Osteoblast (primary cell): Measurements from ENCODE around the gene RBM33. TPM values are rescaled to one million over a fixed set of nuclear protein-coding genes. Genes with fewer than 3 reads are reported as not detected.

ENCODE experiments used
- DNase-seq: peaks from one replicate; pipeline ENCODE4 v3.0.0; 2011; ENCODE audit warnings: low spot score, mixed read lengths; ENCODE audit not compliant: insufficient read length; ENCODE audit errors: missing footprints
- H2AFZ ChIP-seq: 2 replicates; pipeline ENCODE4 v1.6.0; 2011; ENCODE audit warnings: mild to moderate bottlenecking, low read length
- H3K27ac ChIP-seq: 2 replicates; pipeline ENCODE4 v1.5.1; 2011; ENCODE audit warnings: mild to moderate bottlenecking, low read depth, low read length, moderate library complexity
- H3K27me3 ChIP-seq: 2 replicates; pipeline ENCODE4 v1.6.0; 2012; ENCODE audit warnings: mild to moderate bottlenecking, control low read depth, inconsistent platforms, low read length, moderate library complexity; ENCODE audit not compliant: insufficient read depth
- H3K36me3 ChIP-seq: 2 replicates; pipeline ENCODE4 v1.5.1; 2011; ENCODE audit warnings: mild to moderate bottlenecking, low read length, control low read depth, moderate library complexity; ENCODE audit not compliant: insufficient read depth
- H3K4me1 ChIP-seq: 2 replicates; pipeline ENCODE4 v1.5.1; 2011; ENCODE audit warnings: mild to moderate bottlenecking, low read length, control low read depth, moderate library complexity; ENCODE audit not compliant: insufficient read depth
- H3K4me2 ChIP-seq: 2 replicates; pipeline ENCODE4 v1.6.0; 2011; ENCODE audit warnings: mild to moderate bottlenecking, low read length; ENCODE audit not compliant: insufficient read depth
- H3K4me3 ChIP-seq: fragments of 200-600 bp; sonication (generic); 3 replicates; pipeline ENCODE4 v1.5.1; 2012; ENCODE audit warnings: mild to moderate bottlenecking, low read length, inconsistent platforms; ENCODE audit not compliant: insufficient read depth
- H3K79me2 ChIP-seq: 2 replicates; pipeline ENCODE4 v1.6.0; 2012; ENCODE audit warnings: mild to moderate bottlenecking, low read length, control low read depth, inconsistent platforms; ENCODE audit not compliant: insufficient read depth
- H3K9me3 ChIP-seq: 2 replicates; pipeline ENCODE4 v1.5.1; 2011; ENCODE audit warnings: low read depth, low read length, control low read depth
- H4K20me1 ChIP-seq: 2 replicates; pipeline ENCODE4 v1.6.0; 2012; ENCODE audit warnings: mild to moderate bottlenecking, low read length, control low read depth; ENCODE audit not compliant: insufficient read depth
- CTCF ChIP-seq: IDR thresholded peaks from 2 replicates; pipeline ENCODE4 v1.5.1; 2011; ENCODE audit warnings: mild to moderate bottlenecking, low read depth, low read length, moderate library complexity; ENCODE audit errors: extremely low read depth
- total RNA-seq: library from RNA; depleted of rRNA; stranded (reverse); fragments of >200 nt; gene quantifications from 2 replicates; pipeline ENCODE4 v1.2.3, GENCODE V29; 2012

Gene RBM33
- total RNA-seq, 1 donor: 27.5 TPM

GRCh38 chr7:155620497-155620896 lies 24.0 kb upstream of the RBM33 start:
- no peak overlapping the region for H3K27ac ChIP-seq
- H3K4me2 ChIP-seq: no peak overlapping the region
- H3K27me3 ChIP-seq: no peaks in the 10 kb centered on the region
- no peaks in the 10 kb centered on the region for H3K9me3 ChIP-seq
- H3K4me3 ChIP-seq: no peak overlapping the region
- no peak for TF ChIP-seq CTCF
- no peaks in the 10 kb centered on the region for H3K79me2 ChIP-seq
- H3K36me3 ChIP-seq: no peaks in the 10 kb centered on the region
- H4K20me1 ChIP-seq: no peaks in the 10 kb centered on the region
- H2AFZ ChIP-seq: no peak overlapping the region
- H3K4me1 ChIP-seq: no peaks in the 10 kb centered on the region
- no peak for DNase-seq

- no peak overlapping the region for H3K4me2 ChIP-seq
- H3K36me3 ChIP-seq: no peaks in the 10 kb centered on the region
- no peaks in the 10 kb centered on the region for H4K20me1 ChIP-seq
- no peaks in the 10 kb centered on the region for H3K27me3 ChIP-seq
- DNase-seq: no peak
- TF ChIP-seq CTCF: no peak
- H3K79me2 ChIP-seq: no peaks in the 10 kb centered on the region
- no peaks in the 10 kb centered on the region for H3K9me3 ChIP-seq
- H3K27ac ChIP-seq: no peak overlapping the region
- H3K4me1 ChIP-seq: no peaks in the 10 kb centered on the region
- H3K4me3 ChIP-seq: no peak overlapping the region
- H2AFZ ChIP-seq: no peak overlapping the region
Measured at GRCh38 chr7:155621418-155621980, 23.0 kb upstream of the RBM33 start.

- no peak overlapping the region for H3K4me3 ChIP-seq
- H3K79me2 ChIP-seq: no peaks in the 10 kb centered on the region
- no peak for DNase-seq
Measured at GRCh38 chr7:155624412-155624811, 20.0 kb upstream of the RBM33 start.

GRCh38 chr7:155625557-155625956 lies 18.9 kb upstream of the RBM33 start:
- H3K4me2 ChIP-seq: no peak overlapping the region
- H3K4me1 ChIP-seq: no peaks in the 10 kb centered on the region
- TF ChIP-seq CTCF: no peak
- no peak overlapping the region for H3K27ac ChIP-seq
- H3K79me2 ChIP-seq: no peaks in the 10 kb centered on the region
- H3K27me3 ChIP-seq: no peaks in the 10 kb centered on the region
- DNase-seq: no peak
- H3K9me3 ChIP-seq: peaks cover 3% of the 10 kb centered on the region
- no peak overlapping the region for H3K4me3 ChIP-seq
- H2AFZ ChIP-seq: no peak overlapping the region
- H4K20me1 ChIP-seq: no peaks in the 10 kb centered on the region
- H3K36me3 ChIP-seq: no peaks in the 10 kb centered on the region

More at GRCh38 chr7:155624412-155624811, 20.0 kb upstream of the RBM33 start:
- no peak for TF ChIP-seq CTCF
- Histone ChIP-seq H3K4me2 (no peak overlapping the region), H3K4me1 (no peaks in the 10 kb centered on the region), H3K27ac (no peak overlapping the region), H3K27me3 (no peaks in the 10 kb centered on the region), H2AFZ (no peak overlapping the region), H4K20me1 (no peaks in the 10 kb centered on the region), H3K9me3 (peaks cover 3% of the 10 kb centered on the region), H3K36me3 (no peaks in the 10 kb centered on the region)
